ENCODE measurements around the gene MMP24.

Gene MMP24

GRCh38 chr20:35317416-35318210 lies 91.1 kb downstream of the MMP24 start:
- Histone ChIP-seq H3F3A (ENCODE audit: control insufficient read depth, insufficient read depth) (no peaks in the 10 kb centered on the region), H3K27me3 (ENCODE audit: control insufficient read depth, low read length) (no peaks in the 10 kb centered on the region), H3K4me2 (ENCODE audit: low read length) (no peak overlapping the region), H3K9me3 (ENCODE audit: control insufficient read depth, insufficient read depth, low read length) (no peaks in the 10 kb centered on the region), H3K27ac (ENCODE audit: low read depth, low read length) (no peak overlapping the region), H4K20me1 (ENCODE audit: control insufficient read depth, insufficient read depth, low read depth, low read length) (no peaks in the 10 kb centered on the region), H3K36me3 (ENCODE audit: control insufficient read depth, low read length) (peaks cover 8% of the 10 kb centered on the region), H3K79me2 (ENCODE audit: control insufficient read depth, low read length) (no peaks in the 10 kb centered on the region), H3K9me2 (replicated peaks; ENCODE audit: control insufficient read depth, low read length) (no peaks in the 10 kb centered on the region), H3K4me1 (ENCODE audit: control insufficient read depth, low read length) (no peaks in the 10 kb centered on the region), H3K4me3 (ENCODE audit: low read length) (no peak overlapping the region)
- TF ChIP-seq CTCF (IDR thresholded peaks at IDR 0.05; ENCODE audit: low read depth, low read length, poor library complexity, severe bottlenecking) (no peak), EZH2phosphoT487 (IDR thresholded peaks at IDR 0.05; ENCODE audit: borderline replicate concordance, low read length) (no peak)

GRCh38 chr20:35318502-35319157 lies 92.1 kb downstream of the MMP24 start:
- Histone ChIP-seq H3K9me2 (replicated peaks; ENCODE audit: control insufficient read depth, low read length) (no peaks in the 10 kb centered on the region), H3K4me3 (ENCODE audit: low read length) (no peak overlapping the region), H4K20me1 (ENCODE audit: control insufficient read depth, insufficient read depth, low read depth, low read length) (no peaks in the 10 kb centered on the region), H3K27me3 (ENCODE audit: control insufficient read depth, low read length) (no peaks in the 10 kb centered on the region), H3K79me2 (ENCODE audit: control insufficient read depth, low read length) (no peaks in the 10 kb centered on the region), H3K36me3 (ENCODE audit: control insufficient read depth, low read length) (peaks cover 8% of the 10 kb centered on the region), H3K4me2 (ENCODE audit: low read length) (no peak overlapping the region), H3K4me1 (ENCODE audit: control insufficient read depth, low read length) (no peaks in the 10 kb centered on the region), H3F3A (ENCODE audit: control insufficient read depth, insufficient read depth) (no peaks in the 10 kb centered on the region), H3K9me3 (ENCODE audit: control insufficient read depth, insufficient read depth, low read length) (no peaks in the 10 kb centered on the region), H3K27ac (ENCODE audit: low read depth, low read length) (no peak overlapping the region)
- TF ChIP-seq CTCF (IDR thresholded peaks at IDR 0.05; ENCODE audit: low read depth, low read length, poor library complexity, severe bottlenecking) (no peak), EZH2phosphoT487 (IDR thresholded peaks at IDR 0.05; ENCODE audit: borderline replicate concordance, low read length) (no peak)

GRCh38 chr20:35319192-35319870 lies 92.8 kb downstream of the MMP24 start:
- Histone ChIP-seq H3K36me3 (ENCODE audit: control insufficient read depth, low read length) (peaks cover 5% of the 10 kb centered on the region), H3K27ac (ENCODE audit: low read depth, low read length) (no peak overlapping the region), H3K27me3 (ENCODE audit: control insufficient read depth, low read length) (no peaks in the 10 kb centered on the region), H3F3A (ENCODE audit: control insufficient read depth, insufficient read depth) (no peaks in the 10 kb centered on the region), H3K9me2 (replicated peaks; ENCODE audit: control insufficient read depth, low read length) (no peaks in the 10 kb centered on the region), H4K20me1 (ENCODE audit: control insufficient read depth, insufficient read depth, low read depth, low read length) (no peaks in the 10 kb centered on the region), H3K79me2 (ENCODE audit: control insufficient read depth, low read length) (no peaks in the 10 kb centered on the region), H3K4me3 (ENCODE audit: low read length) (no peak overlapping the region), H3K4me1 (ENCODE audit: control insufficient read depth, low read length) (no peaks in the 10 kb centered on the region), H3K4me2 (ENCODE audit: low read length) (no peak overlapping the region), H3K9me3 (ENCODE audit: control insufficient read depth, insufficient read depth, low read length) (no peaks in the 10 kb centered on the region)
- no peak for TF ChIP-seq CTCF (IDR thresholded peaks at IDR 0.05; ENCODE audit: low read depth, low read length, poor library complexity, severe bottlenecking)
- no peak for TF ChIP-seq EZH2phosphoT487 (IDR thresholded peaks at IDR 0.05; ENCODE audit: borderline replicate concordance, low read length)

Data from DOHH2 (cell line).